HepG2 (cell line): Measurements from ENCODE around the gene NSF. TPM values are rescaled to one million over a fixed set of nuclear protein-coding genes. Genes with fewer than 3 reads are reported as not detected.

Experiments
- ATAC-seq: fragments of 200-7000 bp; cut with Tn5 transposase; 3 replicates; pipeline ENCODE4 v1.9.1; 2020; ENCODE audit warnings: mild to moderate bottlenecking, moderate library complexity
- BruUV-seq: library from RNA; stranded (reverse); fragments of 400-500 nt; replicated peaks from 2 replicates; lab custom pipeline; 2021; lab: Mats Ljungman, UMichigan
- CTCF ChIA-PET: fragments of 300-600 bp; formaldehyde crosslinking; extraction: SDS; loops from one replicate; lab custom pipeline; 2021; ENCODE audit warnings: low total read pairs, inconsistent platforms, low intra/inter-chr PET ratio; lab: Yijun Ruan, JAX
- POLR2A ChIA-PET: fragments of 350-600 bp; sonication (Branson Sonifier 250); formaldehyde crosslinking; loops from one replicate; lab custom pipeline; 2020; ENCODE audit warnings: antibody characterized with exemption, inconsistent platforms; lab: Yijun Ruan, JAX
- DNase-seq: peaks from one replicate; pipeline ENCODE4 v3.0.0-alpha.2; 2015; ENCODE audit warnings: low spot score
- FAIRE-seq: peaks from 3 replicates; lab custom pipeline; 2011; peaks lifted over from hg19 to GRCh38; lab: Jason Lieb, UNC
- H2AFZ ChIP-seq: one replicate; pipeline ENCODE4 v1.6.1; 2011; ENCODE audit warnings: low read length, inconsistent platforms
- H3K27ac ChIP-seq: fragments of 300-600 bp; 3 replicates; pipeline ENCODE4 v1.8.0; 2011; ENCODE audit warnings: mixed run types, mild to moderate bottlenecking, mixed read lengths, low read length, inconsistent platforms; ENCODE audit not compliant: insufficient read depth; ENCODE audit errors: extremely low read length
- H3K27me3 ChIP-seq, 2 experiments: fragments of 200-600 bp in 1 of 2; 2 replicates in 1 of 2; 3 replicates in 1 of 2; pipeline versions ENCODE4 v1.6.0 to v1.8.0; 2011; ENCODE audit warnings: low read length in 2 of 2, mild to moderate bottlenecking in 2 of 2, moderate library complexity in 2 of 2, inconsistent platforms in 1 of 2; ENCODE audit not compliant: insufficient read depth in 2 of 2, control insufficient read depth in 1 of 2
- H3K36me3 ChIP-seq, 2 experiments: fragments of 200-600 bp in 1 of 2; replicated peaks in 1 of 2; 2 replicates in 1 of 2; 3 replicates in 1 of 2; pipeline versions ENCODE4 v1.5.1 to v1.8.0; 2011; ENCODE audit warnings: low read length in 2 of 2, inconsistent platforms in 1 of 2; ENCODE audit not compliant: insufficient read depth in 2 of 2, control insufficient read depth in 1 of 2
- H3K4me1 ChIP-seq: 2 replicates; pipeline ENCODE4 v1.5.1; 2012; ENCODE audit warnings: low read length, inconsistent platforms; ENCODE audit not compliant: insufficient read depth
- H3K4me2 ChIP-seq: 2 replicates; pipeline ENCODE4 v1.6.0; 2011; ENCODE audit warnings: low read depth, low read length, inconsistent platforms
- H3K4me3 ChIP-seq, 3 experiments: fragments of 200-600 bp in 1 of 3; sonication (generic), shearing (Covaris generic) in 1 of 3; replicated peaks in 1 of 3; 2 replicates each; pipeline ENCODE4 v1.5.1; 2011 to 2016; ENCODE audit warnings: low read length in 3 of 3, inconsistent platforms in 2 of 3, low read depth in 2 of 3, mild to moderate bottlenecking in 2 of 3, control low read depth in 1 of 3, mixed read lengths in 1 of 3; ENCODE audit not compliant: insufficient read depth in 1 of 3
- H3K79me2 ChIP-seq: one replicate; pipeline ENCODE4 v1.6.1; 2011; ENCODE audit warnings: low read length, inconsistent platforms; ENCODE audit not compliant: insufficient read depth
- H3K9ac ChIP-seq: 2 replicates; pipeline ENCODE4 v1.6.0; 2011; ENCODE audit warnings: mild to moderate bottlenecking, low read depth, low read length, inconsistent platforms; ENCODE audit not compliant: insufficient read depth
- H3K9me3 ChIP-seq: 2 replicates; pipeline ENCODE4 v1.5.1; 2012; ENCODE audit warnings: mild to moderate bottlenecking, low read length
- H4K20me1 ChIP-seq: 2 replicates; pipeline ENCODE4 v1.6.0; 2011; ENCODE audit warnings: inconsistent platforms, mild to moderate bottlenecking, low read length, moderate library complexity; ENCODE audit not compliant: insufficient read depth
- ATF7 ChIP-seq, 2 experiments: fragments of 450-650 bp in 1 of 2; sonication (generic) in 1 of 2; formaldehyde crosslinking in 1 of 2; IDR thresholded peaks; 2 replicates each; pipeline versions ENCODE4 v1.4.0 to v1.6.1; 2016 to 2020; ENCODE audit warnings: antibody characterized with exemption in 1 of 2, mild to moderate bottlenecking in 1 of 2, missing genetic modification reagents in 1 of 2
- CBX1 ChIP-seq: IDR thresholded peaks from one replicate; pipeline ENCODE4 v1.6.1; 2016; ENCODE audit warnings: antibody characterized with exemption, low read depth
- CREB1 ChIP-seq, 2 experiments: fragments of 450-650 bp in 1 of 2; IDR thresholded peaks; 2 replicates each; pipeline ENCODE4 v1.6.1; 2016 to 2017; ENCODE audit warnings: control low read depth in 1 of 2, mild to moderate bottlenecking in 1 of 2, missing compliant biosample characterization in 1 of 2, missing genetic modification characterization in 1 of 2
- FOXM1 ChIP-seq: sonication (generic); formaldehyde crosslinking; IDR thresholded peaks from 2 replicates; pipeline ENCODE4 v1.5.0; 2020; ENCODE audit warnings: missing genetic modification reagents
- HNRNPL ChIP-seq: fragments of 200-400 bp; formaldehyde crosslinking; IDR thresholded peaks from 2 replicates; pipeline ENCODE4 v1.6.1; 2017; ENCODE audit warnings: mild to moderate bottlenecking, low read depth, low read length
- RFXANK ChIP-seq: IDR thresholded peaks from 2 replicates; pipeline ENCODE4 v1.6.1; 2016
- ZFP36 ChIP-seq: fragments of 150-350 bp; IDR thresholded peaks from 2 replicates; pipeline ENCODE4 v1.6.1; 2018; ENCODE audit warnings: borderline replicate concordance, low read length, low read depth; ENCODE audit not compliant: partially characterized antibody
- ZNF160 ChIP-seq: sonication (generic); formaldehyde crosslinking; IDR thresholded peaks from 2 replicates; pipeline ENCODE4 v1.8.0; 2022; ENCODE audit warnings: mild to moderate bottlenecking, inconsistent platforms, missing genetic modification reagents
- ZNF382 ChIP-seq: sonication (generic); formaldehyde crosslinking; IDR thresholded peaks from 2 replicates; pipeline ENCODE4 v1.5.0; 2020; ENCODE audit warnings: missing genetic modification reagents, mild to moderate bottlenecking, borderline replicate concordance
- ZNF512 ChIP-seq: sonication (generic); formaldehyde crosslinking; IDR thresholded peaks from 2 replicates; pipeline ENCODE4 v1.4.0; 2020; ENCODE audit warnings: mild to moderate bottlenecking, missing genetic modification reagents
- ZNF572 ChIP-seq: sonication (generic); formaldehyde crosslinking; IDR thresholded peaks from 2 replicates; pipeline ENCODE4 v1.5.1; 2020; ENCODE audit warnings: mild to moderate bottlenecking, missing genetic modification reagents
- ZNF747 ChIP-seq: sonication (generic); formaldehyde crosslinking; IDR thresholded peaks from 2 replicates; pipeline ENCODE4 v1.8.1; 2023; ENCODE audit warnings: missing genetic modification reagents, mild to moderate bottlenecking, borderline replicate concordance
- ZNF777 ChIP-seq: sonication (generic); formaldehyde crosslinking; IDR thresholded peaks from 2 replicates; pipeline ENCODE4 v1.4.0; 2020; ENCODE audit warnings: missing genetic modification reagents
- WGBS: methylation state at CpG from one replicate; pipeline ENCODE4 v1.1.6; 2017; ENCODE audit warnings: low lambda C conversion rate; 5-methylcytosine and 5-hydroxymethylcytosine counted together
- in situ Hi-C: cut with HindIII; loops from 2 replicates; pipeline ENCODE4 v1.10.0; 2017; ENCODE audit warnings: low pct_unique_long_range_greater_than_20kb; ENCODE audit not compliant: extremely low pct_ligation_motif_present
- intact Hi-C: fragments of 100-400 bp; cut with micrococcal nuclease; formaldehyde crosslinking; loops from one replicate; pipeline ENCODE4 v1.10.0; 2022; ENCODE audit not compliant: unreplicated experiment
- polyA plus RNA-seq, 8 experiments: library from polyadenylated mRNA; depleted of rRNA in 3 of 8; stranded (reverse) in 7 of 8; unstranded in 1 of 8; fragments of >200 nt; fragmentation: Illumina TruSeq in 4 of 8; extraction: Trizol in 4 of 8; gene quantifications; 2 replicates each; pipeline versions ENCODE4 v1.2.1 to v1.2.3, GENCODE V29; 2011 to 2016; ENCODE audit warnings: low read depth in 4 of 8, missing spikeins in 1 of 8, mixed read lengths in 1 of 8; ENCODE audit not compliant: insufficient read depth in 1 of 8
- total RNA-seq, 5 experiments: library from RNA; depleted of rRNA; stranded (reverse); fragments of >200 nt; fragmentation: Illumina TruSeq; extraction: Trizol; gene quantifications; 2 replicates each; pipeline ENCODE4 v1.2.3, GENCODE V29; 2016; ENCODE audit warnings: low read depth in 1 of 5
- TF ChIP-seq, protein P1 (sequence below): sonication (generic); formaldehyde crosslinking; conservative IDR thresholded peaks from 2 replicates; pipeline ENCODE4 v1.8.0; 2022; ENCODE audit warnings: missing genetic modification reagents
- TF ChIP-seq, protein P2 (sequence below): sonication (generic); formaldehyde crosslinking; IDR thresholded peaks from 2 replicates; pipeline ENCODE4 v1.5.0; 2020; ENCODE audit warnings: missing genetic modification reagents

NSF gene
- total and polyA plus RNA-seq, 2 of the 13 experiments (the other 11 are each of a cell fraction or from before 2014, with no cell fraction given) = 21.9 to 37.8 TPM

GRCh38 chr17:46791531-46791930 is 201.1 kb downstream of the NSF start (continued):
- TF ChIP-seq, protein P1, sequence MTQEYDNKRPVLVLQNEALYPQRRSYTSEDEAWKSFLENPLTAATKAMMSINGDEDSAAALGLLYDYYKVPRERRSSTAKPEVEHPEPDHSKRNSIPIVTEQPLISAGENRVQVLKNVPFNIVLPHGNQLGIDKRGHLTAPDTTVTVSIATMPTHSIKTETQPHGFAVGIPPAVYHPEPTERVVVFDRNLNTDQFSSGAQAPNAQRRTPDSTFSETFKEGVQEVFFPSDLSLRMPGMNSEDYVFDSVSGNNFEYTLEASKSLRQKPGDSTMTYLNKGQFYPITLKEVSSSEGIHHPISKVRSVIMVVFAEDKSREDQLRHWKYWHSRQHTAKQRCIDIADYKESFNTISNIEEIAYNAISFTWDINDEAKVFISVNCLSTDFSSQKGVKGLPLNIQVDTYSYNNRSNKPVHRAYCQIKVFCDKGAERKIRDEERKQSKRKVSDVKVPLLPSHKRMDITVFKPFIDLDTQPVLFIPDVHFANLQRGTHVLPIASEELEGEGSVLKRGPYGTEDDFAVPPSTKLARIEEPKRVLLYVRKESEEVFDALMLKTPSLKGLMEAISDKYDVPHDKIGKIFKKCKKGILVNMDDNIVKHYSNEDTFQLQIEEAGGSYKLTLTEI (CRISPR knock-in tag) = no peak
- TF ChIP-seq CBX1 (no peak), ZNF382 (CRISPR knock-in tag) (no peak), HNRNPL (no peak), ZNF160 (no peak), ZNF572 (no peak), FOXM1 (CRISPR knock-in tag) (no peak), ZNF777 (CRISPR knock-in tag) (no peak)
- TF ChIP-seq, protein P2, sequence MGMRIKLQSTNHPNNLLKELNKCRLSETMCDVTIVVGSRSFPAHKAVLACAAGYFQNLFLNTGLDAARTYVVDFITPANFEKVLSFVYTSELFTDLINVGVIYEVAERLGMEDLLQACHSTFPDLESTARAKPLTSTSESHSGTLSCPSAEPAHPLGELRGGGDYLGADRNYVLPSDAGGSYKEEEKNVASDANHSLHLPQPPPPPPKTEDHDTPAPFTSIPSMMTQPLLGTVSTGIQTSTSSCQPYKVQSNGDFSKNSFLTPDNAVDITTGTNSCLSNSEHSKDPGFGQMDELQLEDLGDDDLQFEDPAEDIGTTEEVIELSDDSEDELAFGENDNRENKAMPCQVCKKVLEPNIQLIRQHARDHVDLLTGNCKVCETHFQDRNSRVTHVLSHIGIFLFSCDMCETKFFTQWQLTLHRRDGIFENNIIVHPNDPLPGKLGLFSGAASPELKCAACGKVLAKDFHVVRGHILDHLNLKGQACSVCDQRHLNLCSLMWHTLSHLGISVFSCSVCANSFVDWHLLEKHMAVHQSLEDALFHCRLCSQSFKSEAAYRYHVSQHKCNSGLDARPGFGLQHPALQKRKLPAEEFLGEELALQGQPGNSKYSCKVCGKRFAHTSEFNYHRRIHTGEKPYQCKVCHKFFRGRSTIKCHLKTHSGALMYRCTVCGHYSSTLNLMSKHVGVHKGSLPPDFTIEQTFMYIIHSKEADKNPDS (CRISPR knock-in tag) = no peak

DNA sequence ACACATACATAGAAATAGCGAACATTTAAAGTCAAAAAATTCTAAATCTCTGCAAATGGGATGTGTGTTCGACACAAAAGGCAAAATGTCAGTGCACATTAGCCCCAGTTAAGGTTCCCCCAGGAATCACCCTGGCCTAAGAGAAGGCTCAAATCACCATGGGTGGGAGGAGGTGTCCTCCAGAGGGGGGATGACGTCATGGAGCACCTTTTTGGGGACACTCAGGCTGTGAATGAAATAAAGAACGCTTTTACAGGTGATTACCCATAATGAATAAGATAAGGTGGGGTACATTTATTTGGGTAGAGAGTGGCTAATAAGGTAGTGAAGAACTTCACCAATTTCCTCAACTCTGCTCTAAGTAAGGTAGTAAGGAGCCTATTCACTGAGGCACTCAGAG is 201.6 kb downstream of the NSF start:
- no peaks in the 10 kb centered on the region for H3K36me3 ChIP-seq
- H4K20me1 ChIP-seq = no peaks in the 10 kb centered on the region
- no peak overlapping the region for H3K4me2 ChIP-seq
- H3K9ac ChIP-seq = no peak overlapping the region
- ChIA-PET CTCF (no interaction called here), POLR2A (no interaction called here)
- intact Hi-C loops (no loop called here), in situ Hi-C loops (no loop called here)
- peaks cover 8 to 66% of the 10 kb centered on the region in 2 experiments for H3K27me3 ChIP-seq
- FAIRE-seq (no peak), DNase-seq (no peak), ATAC-seq (no peak)
- 39% methylated on average over 4 of the region's 4 CpGs for WGBS
- H3K4me3 ChIP-seq = no peak overlapping the region
- no peaks in the 10 kb centered on the region for H3K9me3 ChIP-seq
- H3K27ac ChIP-seq = no peak overlapping the region
- H3K4me1 ChIP-seq = peaks cover 19% of the 10 kb centered on the region
- BruUV-seq = no TSS peak
- no peak overlapping the region for H2AFZ ChIP-seq
- TF ChIP-seq ATF7 (IDR thresholded peaks at IDR 0.05) = peak; percentile 99
- no peak for TF ChIP-seq ATF7 (CRISPR knock-in tag; IDR thresholded peaks at IDR 0.05)
- no peak for TF ChIP-seq ZNF512 (CRISPR knock-in tag)
- no peak for TF ChIP-seq ZFP36
- TF ChIP-seq RFXANK (CRISPR knock-in tag) = no peak
- TF ChIP-seq ZNF747 (CRISPR knock-in tag) = no peak
- TF ChIP-seq CREB1 (IDR thresholded peaks at IDR 0.05) = peak; percentile 94
- no peak for TF ChIP-seq CREB1 (CRISPR knock-in tag; IDR thresholded peaks at IDR 0.05)
- H3K79me2 ChIP-seq = no peaks in the 10 kb centered on the region
